Activated naive CD8-positive, alpha-beta T cell treated with anti-CD3 and anti-CD28 coated beads, Interleukin-2, amount 50 U/mL, for 24 hours (primary cell): ENCODE data around the gene VEGFB.
"Not testable (repeated sequence)": the region's sequence is repeated elsewhere in the genome, so short reads cannot be mapped to it uniquely, and the experiment has no call there.

ENCODE experiments used
- ATAC-seq: fragments of 150-1000 bp; cut with Tn5 transposase; one replicate; pipeline ENCODE4 v1.10.0; 2021
- DNase-seq: peaks from one replicate; pipeline ENCODE4 v3.0.0; 2021
- H3K27ac Mint-ChIP-seq: one replicate; pipeline ENCODE4 v1.8.0; 2021; ENCODE audit warnings: mild to moderate bottlenecking, mixed read lengths
- H3K27me3 Mint-ChIP-seq: one replicate; pipeline ENCODE4 v1.8.0; 2021; ENCODE audit warnings: mixed read lengths
- H3K36me3 Mint-ChIP-seq: one replicate; pipeline ENCODE4 v1.8.0; 2021; ENCODE audit warnings: low read depth, mixed read lengths
- H3K4me1 Mint-ChIP-seq: one replicate; pipeline ENCODE4 v1.8.0; 2021; ENCODE audit warnings: mixed read lengths
- H3K4me3 Mint-ChIP-seq: one replicate; pipeline ENCODE4 v1.8.0; 2021; ENCODE audit warnings: mild to moderate bottlenecking, moderate library complexity, mixed read lengths
- H3K9me3 Mint-ChIP-seq: one replicate; pipeline ENCODE4 v1.8.0; 2021; ENCODE audit warnings: mixed read lengths

VEGFB gene

GRCh38 chr11:64244107-64244506 is 9.7 kb downstream of the VEGFB start:
- H3K27ac Mint-ChIP-seq = peak overlapping the region; percentile 22
- DNase-seq (no peak), ATAC-seq (no peak)
- H3K4me1 Mint-ChIP-seq = peaks cover 41% of the 10 kb centered on the region
- no peaks in the 10 kb centered on the region for H3K27me3 Mint-ChIP-seq
- no peaks in the 10 kb centered on the region for H3K9me3 Mint-ChIP-seq
- peak overlapping the region; percentile 87 for H3K4me3 Mint-ChIP-seq
- peaks cover 14% of the 10 kb centered on the region for H3K36me3 Mint-ChIP-seq

- H3K9me3 Mint-ChIP-seq = no peaks in the 10 kb centered on the region
- H3K36me3 Mint-ChIP-seq = peaks cover 14% of the 10 kb centered on the region
- H3K27me3 Mint-ChIP-seq = no peaks in the 10 kb centered on the region
These were observed 10.6 kb downstream of the VEGFB start for GRCh38 chr11:64244966-64245365.

GRCh38 chr11:64245401-64245796 is 11.0 kb downstream of the VEGFB start:
- DNase-seq (no peak), ATAC-seq (no peak)
- Mint-ChIP-seq H3K36me3 (peaks cover 14% of the 10 kb centered on the region), H3K27me3 (no peaks in the 10 kb centered on the region), H3K4me1 (peaks cover 35% of the 10 kb centered on the region), H3K4me3 (peak overlapping the region; percentile 92), H3K27ac (peak overlapping the region; percentile 96), H3K9me3 (no peaks in the 10 kb centered on the region)

More at GRCh38 chr11:64244966-64245365, 10.6 kb downstream of the VEGFB start:
- ATAC-seq (no peak), DNase-seq (no peak)
- H3K27ac Mint-ChIP-seq = peak overlapping the region; percentile 96
- peaks cover 37% of the 10 kb centered on the region for H3K4me1 Mint-ChIP-seq
- H3K4me3 Mint-ChIP-seq = peak overlapping the region; percentile 92

DNA sequence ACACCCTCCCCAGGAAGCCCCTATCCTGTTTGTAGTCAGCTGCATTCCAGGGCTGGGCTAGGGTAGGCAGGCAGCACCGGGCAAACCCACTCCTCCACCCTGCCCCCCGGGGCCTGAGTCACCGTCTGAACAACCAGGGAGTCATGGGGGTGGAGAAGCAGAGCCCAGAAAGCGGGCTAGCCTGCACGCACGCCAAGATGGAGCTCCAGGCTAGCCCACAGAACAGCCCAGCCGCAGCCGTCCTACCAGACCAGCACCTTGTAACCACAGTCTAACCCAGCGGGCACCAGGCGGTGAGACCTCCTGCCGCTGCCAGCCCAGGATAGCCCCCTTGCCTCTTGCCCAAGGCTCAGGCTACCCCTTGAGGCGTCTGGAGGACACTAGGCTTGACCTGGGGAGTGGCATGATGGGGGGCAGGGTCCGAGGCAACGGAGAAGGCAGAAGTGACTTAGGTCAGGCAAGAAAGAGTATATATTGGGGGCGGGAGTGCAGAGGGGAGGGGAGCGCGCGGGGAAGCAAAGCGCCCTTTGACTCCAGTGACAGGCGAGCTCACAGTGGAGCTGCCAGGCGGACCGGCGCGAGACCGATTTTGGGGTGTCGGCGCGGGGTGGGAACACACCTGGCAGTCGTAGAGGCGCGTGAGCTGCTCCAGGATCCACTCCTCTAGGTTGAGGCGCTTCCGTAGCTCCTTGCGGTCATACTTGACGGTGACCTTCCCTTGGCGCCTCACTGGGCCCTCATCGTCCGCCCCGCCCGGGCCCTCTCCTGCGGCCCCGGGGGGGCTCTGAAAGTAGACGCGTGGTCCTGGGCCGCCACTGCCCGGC is 11.6 kb downstream of the VEGFB start:
- Mint-ChIP-seq H3K27ac (peak overlapping the region; percentile 96), H3K27me3 (no peaks in the 10 kb centered on the region), H3K4me1 (peaks cover 34% of the 10 kb centered on the region), H3K9me3 (no peaks in the 10 kb centered on the region), H3K4me3 (peak overlapping the region; percentile 92), H3K36me3 (peaks cover 14% of the 10 kb centered on the region)
- ATAC-seq (peak; percentile 29), DNase-seq (peak; percentile 80)

DNA sequence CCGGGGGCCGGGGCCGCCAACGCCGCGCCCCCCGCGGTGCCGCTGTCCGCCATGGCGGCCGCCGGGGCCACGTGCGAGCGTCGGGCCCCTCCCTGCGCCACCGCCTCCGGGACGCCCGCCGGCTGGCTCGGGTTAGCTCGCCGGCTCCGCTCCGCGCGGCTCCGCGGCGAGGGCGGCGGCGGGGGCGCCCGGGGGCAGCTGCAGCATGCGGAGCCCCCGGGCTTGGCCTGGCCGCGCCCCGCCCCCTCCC is 12.2 kb downstream of the VEGFB start:
- H3K9me3 Mint-ChIP-seq, ATAC-seq, H3K27me3 Mint-ChIP-seq, H3K27ac Mint-ChIP-seq, DNase-seq: not testable (repeated sequence)
- Mint-ChIP-seq H3K36me3 (peaks cover 14% of the 10 kb centered on the region), H3K4me1 (peaks cover 34% of the 10 kb centered on the region), H3K4me3 (peak overlapping the region; percentile 83)

DNA sequence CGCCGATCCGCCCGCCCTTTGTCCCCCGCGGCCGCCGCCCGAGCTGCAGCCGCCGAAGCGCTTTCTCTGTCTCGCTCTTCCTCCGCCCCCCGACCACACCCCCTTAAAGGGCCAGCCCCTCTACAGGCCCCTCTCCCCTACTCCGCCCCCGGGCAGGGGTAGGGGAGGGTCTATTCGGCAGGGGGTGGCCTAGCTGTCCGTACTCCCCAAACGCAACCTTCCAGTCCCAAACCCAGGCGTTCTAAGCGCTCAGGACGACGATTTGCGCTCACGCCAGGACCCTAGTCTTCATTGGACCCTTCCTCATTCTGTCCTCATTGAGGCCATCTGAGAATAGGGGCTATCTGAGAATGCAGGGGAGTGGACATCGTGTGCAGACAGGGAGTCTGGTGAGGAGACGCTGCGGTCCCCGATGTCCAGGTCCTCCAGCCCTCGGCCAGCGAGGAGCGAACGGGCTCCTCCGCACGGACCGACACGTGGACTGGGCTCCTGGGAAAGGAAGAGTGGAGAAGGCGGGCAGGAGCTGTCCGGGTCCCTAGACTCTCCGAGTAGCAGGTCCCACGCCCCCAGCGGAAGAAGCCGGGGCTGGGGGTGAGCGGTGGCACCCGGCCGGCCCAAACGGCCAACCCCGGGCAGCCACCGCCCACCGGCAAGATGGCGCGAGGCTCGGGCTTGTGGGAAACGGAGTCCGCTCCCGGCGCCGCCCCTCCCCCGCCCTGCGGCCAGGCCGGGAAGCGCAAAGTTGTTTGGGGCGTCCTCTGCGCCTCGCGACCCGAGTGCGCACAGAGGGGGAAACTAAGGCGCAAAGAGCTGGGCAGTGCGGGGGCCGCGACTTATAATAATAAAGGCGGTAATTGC is 12.7 kb downstream of the VEGFB start, which contains the start of gene PPP1R14B:
Gene PPP1R14B (minus strand): TSS at position 73 of the 858 bp plus-strand sequence. CDS start 270 bp downstream, outside the sequence.
- DNase-seq (peak; percentile 87), ATAC-seq (peak; percentile 43)
- H3K9me3 Mint-ChIP-seq = no peaks in the 10 kb centered on the region
- H3K36me3 Mint-ChIP-seq = peaks cover 14% of the 10 kb centered on the region
- H3K4me1 Mint-ChIP-seq = peaks cover 38% of the 10 kb centered on the region
- H3K27me3 Mint-ChIP-seq = no peaks in the 10 kb centered on the region
- H3K27ac Mint-ChIP-seq = peak within 1 kb of the TSS; percentile 96
- peak within 1 kb of the TSS; percentile 92 for H3K4me3 Mint-ChIP-seq

DNA sequence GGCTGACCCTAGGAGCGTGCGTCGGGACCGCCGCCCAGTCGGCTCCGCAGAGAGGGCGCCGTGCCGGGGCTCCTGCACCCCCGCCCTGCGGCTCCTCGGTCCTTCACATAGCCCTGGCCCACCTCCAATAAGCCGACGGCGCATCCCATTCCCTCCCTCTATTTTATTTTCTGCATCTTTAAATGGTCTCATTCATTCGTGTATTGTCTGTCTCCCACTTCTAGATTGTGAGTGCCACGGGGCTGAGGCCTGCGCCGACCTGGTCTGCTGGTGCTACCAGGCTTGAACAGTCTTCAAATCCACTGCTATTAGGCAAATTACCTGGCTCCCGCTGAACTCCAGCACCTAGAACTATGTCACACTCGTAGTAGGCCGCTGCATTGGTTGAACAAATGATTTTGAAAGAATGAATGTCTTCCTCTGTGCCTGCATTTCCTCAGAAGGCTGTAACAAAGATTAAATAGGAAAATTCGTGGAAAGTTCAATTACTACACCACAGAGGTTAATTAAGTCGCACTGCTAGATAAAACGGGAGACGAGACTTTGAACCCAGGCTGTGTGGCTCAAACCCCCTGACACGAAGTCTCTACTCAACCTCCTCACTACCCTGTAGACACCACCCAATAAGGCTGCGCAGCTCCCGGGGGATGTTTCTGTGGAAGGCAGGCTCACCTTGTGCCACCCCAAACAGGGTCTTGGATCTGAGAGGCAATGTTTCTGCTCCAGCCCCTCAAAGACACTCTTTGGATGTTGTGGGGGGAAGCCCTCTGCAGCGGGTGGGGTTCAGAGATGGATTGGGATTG is 13.5 kb downstream of the VEGFB start:
- Mint-ChIP-seq H3K27me3 (no peaks in the 10 kb centered on the region), H3K4me3 (peak overlapping the region; percentile 83), H3K36me3 (peaks cover 10% of the 10 kb centered on the region), H3K9me3 (no peaks in the 10 kb centered on the region), H3K4me1 (peaks cover 35% of the 10 kb centered on the region), H3K27ac (peak overlapping the region; percentile 71)
- DNase-seq (no peak), ATAC-seq (no peak)

- Mint-ChIP-seq H3K9me3 (no peaks in the 10 kb centered on the region), H3K4me1 (peaks cover 29% of the 10 kb centered on the region)
These were observed 14.2 kb downstream of the VEGFB start for GRCh38 chr11:64248578-64248977.

GRCh38 chr11:64249038-64249437 is 14.7 kb downstream of the VEGFB start:
- peaks cover 25% of the 10 kb centered on the region for H3K4me1 Mint-ChIP-seq
- no peaks in the 10 kb centered on the region for H3K27me3 Mint-ChIP-seq
- H3K27ac Mint-ChIP-seq = no peak overlapping the region
- no peak for ATAC-seq
- DNase-seq = no peak
- no peak overlapping the region for H3K4me3 Mint-ChIP-seq
- H3K36me3 Mint-ChIP-seq = peaks cover 1% of the 10 kb centered on the region
- no peaks in the 10 kb centered on the region for H3K9me3 Mint-ChIP-seq

More at GRCh38 chr11:64248578-64248977, 14.2 kb downstream of the VEGFB start:
- Mint-ChIP-seq H3K27me3 (no peaks in the 10 kb centered on the region), H3K27ac (no peak overlapping the region), H3K4me3 (no peak overlapping the region), H3K36me3 (peaks cover 5% of the 10 kb centered on the region)
- ATAC-seq (no peak), DNase-seq (no peak)

DNA sequence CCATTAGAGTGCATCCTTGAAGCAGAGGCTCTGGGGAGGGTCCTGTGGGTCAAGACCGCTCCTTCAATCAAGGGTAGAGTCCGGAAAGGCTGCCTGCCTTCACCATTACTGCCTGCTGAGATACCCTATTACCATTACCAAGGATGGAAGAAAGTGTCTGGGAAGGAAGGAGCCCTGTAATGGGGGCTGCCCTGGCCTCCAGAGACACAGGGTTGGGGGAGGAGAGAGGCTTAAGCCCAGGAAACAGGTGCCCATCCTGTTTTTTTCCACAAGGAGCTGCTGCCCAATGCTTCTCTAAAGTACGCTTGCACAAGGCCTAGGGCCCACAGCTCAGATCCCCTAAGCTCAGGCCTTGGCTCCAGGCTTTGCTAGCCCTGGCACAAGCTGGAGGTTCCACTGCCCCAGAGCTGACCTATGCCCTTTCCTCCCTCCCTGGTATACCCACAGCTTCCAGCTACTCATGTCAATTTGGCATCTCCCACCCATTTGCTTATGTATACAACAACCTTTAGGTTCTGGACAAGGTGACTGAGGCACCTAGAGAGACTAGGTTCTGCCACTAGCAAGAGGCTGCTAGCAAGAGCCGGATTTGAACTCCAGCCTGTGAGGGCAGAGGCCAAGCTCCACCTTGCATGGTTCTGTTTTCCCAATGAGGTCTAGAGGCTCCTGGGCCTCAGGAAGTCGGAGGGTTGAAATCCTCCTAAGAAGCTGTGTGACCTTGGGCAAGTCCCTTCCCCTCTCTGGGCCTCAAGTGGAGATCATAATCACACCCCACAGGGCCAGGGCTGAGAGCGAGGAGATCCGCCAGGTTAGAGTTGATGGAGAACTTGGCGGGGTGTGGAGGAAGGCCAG is 15.4 kb downstream of the VEGFB start:
- no peak overlapping the region for H3K4me3 Mint-ChIP-seq
- no peak overlapping the region for H3K27ac Mint-ChIP-seq
- peaks cover 22% of the 10 kb centered on the region for H3K4me1 Mint-ChIP-seq

GRCh38 chr11:64250415-64251015 is 16.1 kb downstream of the VEGFB start:
- Mint-ChIP-seq H3K9me3 (no peaks in the 10 kb centered on the region), H3K27me3 (no peaks in the 10 kb centered on the region), H3K36me3 (peaks cover 1% of the 10 kb centered on the region), H3K4me3 (no peak overlapping the region), H3K4me1 (peaks cover 22% of the 10 kb centered on the region), H3K27ac (no peak overlapping the region)
- no peak for DNase-seq
- peak; percentile 2 for ATAC-seq

More for the DNA sequence above, 15.4 kb downstream of the VEGFB start:
- no peak for DNase-seq
- Mint-ChIP-seq H3K36me3 (peaks cover 1% of the 10 kb centered on the region), H3K9me3 (no peaks in the 10 kb centered on the region), H3K27me3 (no peaks in the 10 kb centered on the region)
- ATAC-seq = no peak

DNA sequence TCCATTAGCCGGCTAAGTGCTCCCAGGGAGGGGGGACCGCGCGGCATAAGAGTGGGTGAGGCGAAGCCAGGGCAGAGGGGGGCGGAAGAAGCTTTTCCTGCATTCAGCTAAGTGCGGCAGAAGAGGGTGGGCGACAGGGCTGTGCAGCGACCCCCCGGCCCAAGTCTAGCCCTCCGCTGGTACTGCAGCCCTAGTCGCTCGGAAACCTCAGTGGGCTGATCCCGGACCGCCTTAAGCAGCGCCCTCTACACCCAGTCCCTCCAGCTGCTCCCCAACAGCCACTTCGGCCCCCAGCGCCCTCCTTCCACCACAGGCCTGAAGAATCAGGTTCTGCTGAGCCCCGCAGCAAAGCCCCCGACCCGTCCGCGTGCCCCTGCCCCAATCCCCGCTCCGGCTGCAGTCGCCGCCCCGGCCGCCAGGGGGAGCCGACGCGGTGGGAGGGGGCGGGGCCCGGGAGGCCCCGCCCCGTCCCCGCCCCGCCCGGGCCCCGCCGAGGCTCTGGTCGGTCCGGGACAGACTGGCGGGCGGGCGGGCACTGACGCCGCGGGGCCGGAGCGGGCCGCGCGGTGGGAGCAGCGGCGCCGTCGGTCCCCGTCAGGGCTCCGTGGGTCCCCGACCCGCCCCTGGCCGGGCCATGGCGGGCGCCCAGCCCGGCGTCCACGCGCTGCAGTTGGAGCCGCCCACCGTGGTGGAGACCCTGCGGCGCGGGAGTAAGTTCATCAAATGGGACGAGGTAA is 16.8 kb downstream of the VEGFB start, which contains the start of gene PLCB3:
Gene PLCB3 (plus strand): TSS at position 515 of the 737 bp plus-strand sequence. CDS start 120 bp downstream, at position 635.
- Mint-ChIP-seq H3K9me3 (no peaks in the 10 kb centered on the region), H3K27ac (no peak within 1 kb of the TSS)
- DNase-seq = peak; percentile 70

GRCh38 chr11:64251753-64252002 is 17.3 kb downstream of the VEGFB start:
- Mint-ChIP-seq H3K27me3 (no peaks in the 10 kb centered on the region), H3K9me3 (no peaks in the 10 kb centered on the region), H3K4me3 (peak overlapping the region; percentile 84), H3K4me1 (peaks cover 22% of the 10 kb centered on the region), H3K27ac (no peak overlapping the region), H3K36me3 (no peaks in the 10 kb centered on the region)
- DNase-seq = no peak
- no peak for ATAC-seq

More for the DNA sequence above, 16.8 kb downstream of the VEGFB start, which contains the start of gene PLCB3:
- Mint-ChIP-seq H3K36me3 (no peaks in the 10 kb centered on the region), H3K4me3 (peak within 1 kb of the TSS; percentile 84), H3K4me1 (peaks cover 22% of the 10 kb centered on the region), H3K27me3 (no peaks in the 10 kb centered on the region)
- peak; percentile 61 for ATAC-seq
